HL-60 (cell line): ENCODE results near the gene RGS11.

ENCODE experiments used
- CTCF ChIP-seq: IDR thresholded peaks from one replicate; pipeline ENCODE4 v1.5.1; 2011; ENCODE audit warnings: low read length, control low read depth, inconsistent platforms; ENCODE audit not compliant: insufficient read depth
- GABPA ChIP-seq: IDR thresholded peaks from 2 replicates; pipeline ENCODE4 v1.6.1; 2012; ENCODE audit warnings: low read depth
- POLR2AphosphoS5 ChIP-seq: IDR thresholded peaks from 2 replicates; pipeline ENCODE4 v1.6.1; 2012; ENCODE audit warnings: low read depth
- REST ChIP-seq: IDR thresholded peaks from 2 replicates; pipeline ENCODE4 v1.6.1; 2012; ENCODE audit warnings: low read depth; ENCODE audit not compliant: insufficient replicate concordance
- SPI1 ChIP-seq: IDR thresholded peaks from 2 replicates; pipeline ENCODE4 v1.6.1; 2012; ENCODE audit warnings: low read depth, mild to moderate bottlenecking, borderline replicate concordance

GRCh38 chr16:280005-280460 lies 4.3 kb upstream of the RGS11 start:
- TF ChIP-seq GABPA = no peak
- TF ChIP-seq REST = no peak
- no peak for TF ChIP-seq CTCF
- no peak for TF ChIP-seq POLR2AphosphoS5
- TF ChIP-seq SPI1 = no peak
